Measurements from ENCODE around the gene DHPS. TPM values are rescaled to one million over a fixed set of nuclear protein-coding genes. Genes with fewer than 3 reads are reported as not detected.

The DHPS gene
- total and polyA plus RNA-seq, 2 donors (not counting 1 experiment from before 2014, with no cell fraction given) = 187 to 204 TPM

GRCh38 chr19:12695096-12695495 lies 13.4 kb upstream of the DHPS start:
- Histone ChIP-seq H3K27ac (ENCODE audit: low read length in 2 of 2) (no peak overlapping the region), H3K4me2 (replicated peaks; ENCODE audit: low read depth, low read length, poor library complexity, severe bottlenecking) (no peak overlapping the region), H3K79me2 (ENCODE audit: control insufficient read depth, insufficient read depth, low read length) (no peaks in the 10 kb centered on the region), H3K9me3 (ENCODE audit: control extremely low read depth in 1 of 3, control insufficient read depth in 2 of 3, insufficient read depth in 1 of 3, low read length in 2 of 3) (no peaks in the 10 kb centered on the region), H3K9ac (ENCODE audit: low read length) (no peak overlapping the region), H3K27me3 (replicated peaks in 1 of 4; ENCODE audit: control extremely low read depth in 1 of 4, control insufficient read depth in 3 of 4, insufficient read depth in 4 of 4, low read length in 3 of 4) (no peaks in the 10 kb centered on the region), H3K4me3 (ENCODE audit: control extremely low read depth in 1 of 5, extremely low read depth in 1 of 5, insufficient read depth in 1 of 5, low read depth in 2 of 5, low read length in 4 of 5) (no peak overlapping the region), H4K20me1 (ENCODE audit: control insufficient read depth, insufficient read depth, low read length, poor library complexity, severe bottlenecking) (no peaks in the 10 kb centered on the region), H2AFZ (ENCODE audit: insufficient read depth, low read depth, low read length, poor library complexity, severe bottlenecking) (no peak overlapping the region), H3K4me1 (ENCODE audit: control insufficient read depth in 2 of 2, insufficient read depth in 2 of 2, low read length in 2 of 2) (peaks cover 13 to 17% of the 10 kb centered on the region in 2 donors), H3K36me3 (replicated peaks in 1 of 2; ENCODE audit: control extremely low read depth in 1 of 2, control insufficient read depth in 1 of 2, extremely low read depth in 1 of 2, insufficient read depth in 2 of 2, low read length in 1 of 2) (no peaks in the 10 kb centered on the region)
- no peaks in the 10 kb centered on the region for H3K27me3 Mint-ChIP-seq
- H3K27ac Mint-ChIP-seq = no peak overlapping the region
- intact Hi-C loops (cut with micrococcal nuclease) = no loop called here
- WGBS (ENCODE audit: insufficient coverage) = 82% methylated on average over 2 of the region's 2 CpGs
- TF ChIP-seq EZH2 (IDR thresholded peaks at IDR 0.05; ENCODE audit: borderline replicate concordance, insufficient read depth, low read depth, low read length, poor library complexity, severe bottlenecking) (no peak), CTCF (IDR thresholded peaks at IDR 0.05) (no peak)
- H3K4me3 Mint-ChIP-seq = peak overlapping the region; percentile 41
- no peaks in the 10 kb centered on the region for H3K9me3 Mint-ChIP-seq (ENCODE audit: insufficient read depth)
- ATAC-seq (ENCODE audit: low read depth) = no peak
- POLR2A ChIA-PET = interaction anchor here (0.6 to 2.6 kb wide), 3 partner anchors 13 to 28 kb away, joined by 4 to 12 read pairs (median 8); partner anchors contain the start of gene DHPS
- DNase-seq = no peak
- CTCF ChIA-PET = interaction anchor here (0.6 to 3.5 kb wide), 5 partner anchors 18 to 131 kb away, joined by 3 to 16 read pairs (median 4); no protein-coding TSS in a partner anchor
- H3K4me1 Mint-ChIP-seq = peaks cover 10% of the 10 kb centered on the region

- no peak for DNase-seq
- Mint-ChIP-seq H3K4me1 (peaks cover 10% of the 10 kb centered on the region), H3K27me3 (no peaks in the 10 kb centered on the region), H3K4me3 (no peak overlapping the region), H3K27ac (no peak overlapping the region), H3K9me3 (ENCODE audit: insufficient read depth) (no peaks in the 10 kb centered on the region)
- no peak overlapping the region for H3K9ac ChIP-seq (ENCODE audit: low read length)
- no peak for TF ChIP-seq CTCF (IDR thresholded peaks at IDR 0.05)
- no peak for TF ChIP-seq EZH2 (IDR thresholded peaks at IDR 0.05; ENCODE audit: borderline replicate concordance, insufficient read depth, low read depth, low read length, poor library complexity, severe bottlenecking)
- WGBS (ENCODE audit: insufficient coverage) = 94% methylated on average over 16 of the region's 16 CpGs
- no peak overlapping the region for H3K4me2 ChIP-seq (replicated peaks; ENCODE audit: low read depth, low read length, poor library complexity, severe bottlenecking)
- H3K4me1 ChIP-seq (ENCODE audit: control insufficient read depth in 2 of 2, insufficient read depth in 2 of 2, low read length in 2 of 2) = peaks cover 13 to 17% of the 10 kb centered on the region in 2 donors
- H3K4me3 ChIP-seq (ENCODE audit: control extremely low read depth in 1 of 5, extremely low read depth in 1 of 5, insufficient read depth in 1 of 5, low read depth in 2 of 5, low read length in 4 of 5) = no peak overlapping the region
- no peak overlapping the region for H2AFZ ChIP-seq (ENCODE audit: insufficient read depth, low read depth, low read length, poor library complexity, severe bottlenecking)
- no peaks in the 10 kb centered on the region for H3K36me3 ChIP-seq (replicated peaks in 1 of 2; ENCODE audit: control extremely low read depth in 1 of 2, control insufficient read depth in 1 of 2, extremely low read depth in 1 of 2, insufficient read depth in 2 of 2, low read length in 1 of 2)
- CTCF ChIA-PET = interaction anchor here (0.5 to 3.5 kb wide), 2 partner anchors 17 to 69 kb away, joined by 5 to 16 read pairs; no protein-coding TSS in a partner anchor
- no peak for ATAC-seq (ENCODE audit: low read depth)
- H3K79me2 ChIP-seq (ENCODE audit: control insufficient read depth, insufficient read depth, low read length) = no peaks in the 10 kb centered on the region
- H3K9me3 ChIP-seq (ENCODE audit: control extremely low read depth in 1 of 3, control insufficient read depth in 2 of 3, insufficient read depth in 1 of 3, low read length in 2 of 3) = no peaks in the 10 kb centered on the region
- intact Hi-C loops (cut with micrococcal nuclease) = no loop called here
- H3K27me3 ChIP-seq (replicated peaks in 1 of 4; ENCODE audit: control extremely low read depth in 1 of 4, control insufficient read depth in 3 of 4, insufficient read depth in 4 of 4, low read length in 3 of 4) = no peaks in the 10 kb centered on the region
- H3K27ac ChIP-seq (ENCODE audit: low read length in 2 of 2) = no peak overlapping the region
- no peaks in the 10 kb centered on the region for H4K20me1 ChIP-seq (ENCODE audit: control insufficient read depth, insufficient read depth, low read length, poor library complexity, severe bottlenecking)
- POLR2A ChIA-PET = interaction anchor here (0.6 to 1.4 kb wide), 2 partner anchors 13 to 28 kb away, joined by 4 to 8 read pairs; no protein-coding TSS in a partner anchor
Measured at GRCh38 chr19:12694641-12695040, 13.0 kb upstream of the DHPS start.
